K562 (cell line): ENCODE measurements around the gene BNIP3. TPM values are rescaled to one million over a fixed set of nuclear protein-coding genes. Genes with fewer than 3 reads are reported as not detected.

Source experiments
- CC2D1A ChIP-seq: fragments of 450-650 bp; IDR thresholded peaks from 2 replicates; pipeline ENCODE4 v1.6.1; 2017; ENCODE audit warnings: mild to moderate bottlenecking
- CTBP1 ChIP-seq: fragments of 450-650 bp; IDR thresholded peaks from 2 replicates; pipeline ENCODE4 v1.6.1; 2016; ENCODE audit warnings: borderline replicate concordance
- DEAF1 ChIP-seq: fragments of 450-650 bp; formaldehyde crosslinking; IDR thresholded peaks from 2 replicates; pipeline ENCODE4 v1.4.0; 2020; ENCODE audit warnings: mild to moderate bottlenecking, moderate library complexity
- MAFG ChIP-seq: fragments of 450-650 bp; conservative IDR thresholded peaks from 2 replicates; pipeline ENCODE4 v1.6.1; 2016; ENCODE audit warnings: missing genetic modification characterization, missing compliant biosample characterization
- MCM7 ChIP-seq, 2 experiments: fragments of 450-650 bp; IDR thresholded peaks; 2 replicates each; pipeline ENCODE4 v1.6.1; 2016 to 2018
- MNT ChIP-seq, 2 experiments: fragments of 450-650 bp; conservative IDR thresholded peaks; 2 replicates each; pipeline ENCODE4 v1.6.1; 2017; ENCODE audit warnings: mild to moderate bottlenecking in 2 of 2, moderate library complexity in 2 of 2
- MYC ChIP-seq, 2 experiments: fragments of 250-450 bp in 1 of 2; sonication (Bioruptor Pico) in 1 of 2; IDR thresholded peaks; 2 replicates each; pipeline versions ENCODE4 v1.5.1 to v1.6.1; 2012 to 2021; ENCODE audit warnings: low read depth in 2 of 2, borderline replicate concordance in 1 of 2, improper control_type of control experiment in 1 of 2, low read length in 1 of 2, mild to moderate bottlenecking in 1 of 2, moderate library complexity in 1 of 2
- POLR2AphosphoS2 ChIP-seq: IDR thresholded peaks from 2 replicates; pipeline ENCODE4 v1.6.1; 2012; ENCODE audit warnings: low read length, improper control_type of control experiment
- RB1 ChIP-seq: fragments of 450-650 bp; IDR thresholded peaks from 2 replicates; pipeline ENCODE4 v1.6.1; 2017; ENCODE audit warnings: low read depth, mild to moderate bottlenecking
- RCOR1 ChIP-seq, 2 experiments: IDR thresholded peaks; 2 replicates each; pipeline ENCODE4 v1.6.1; 2012; ENCODE audit warnings: low read depth in 2 of 2, low read length in 2 of 2, borderline replicate concordance in 1 of 2, improper control_type of control experiment in 1 of 2
- REST ChIP-seq, 2 experiments: fragments of 450-650 bp; formaldehyde crosslinking in 1 of 2; IDR thresholded peaks; 2 replicates each; pipeline versions ENCODE4 v1.4.0 to v1.6.1; 2014 to 2020; ENCODE audit warnings: mild to moderate bottlenecking in 2 of 2, borderline replicate concordance in 1 of 2, low read depth in 1 of 2
- STAG1 ChIP-seq: sonication (generic); formaldehyde crosslinking; IDR thresholded peaks from 2 replicates; pipeline ENCODE4 v1.5.0; 2020; ENCODE audit warnings: missing genetic modification reagents, borderline replicate concordance
- ZNF316 ChIP-seq: fragments of 450-650 bp; IDR thresholded peaks from 2 replicates; pipeline ENCODE4 v1.6.1; 2016
- polyA plus RNA-seq, 8 experiments: library from polyadenylated mRNA; depleted of rRNA in 4 of 8; stranded (reverse) in 5 of 8; unstranded in 3 of 8; fragments of >200 nt; fragmentation: Nextera tagmentation in 2 of 8; fragmentation: Illumina TruSeq in 1 of 8; extraction: Ambion mirVana in 2 of 8; extraction: Trizol in 1 of 8; gene quantifications; 2 replicates each; pipeline versions ENCODE4 v1.2.1 to v1.2.3, GENCODE V29; 2011 to 2014; ENCODE audit warnings: inconsistent platforms in 1 of 8, missing spikeins in 1 of 8
- total RNA-seq, 7 experiments: library from RNA; depleted of rRNA in 6 of 7; stranded (reverse); fragments of >200 nt in 6 of 7; fragmentation: Illumina TruSeq in 2 of 7; extraction: Trizol in 2 of 7; gene quantifications; 2 replicates each; pipeline versions ENCODE4 v1.2.1 to v1.2.3, GENCODE V29; 2011 to 2021; ENCODE audit warnings: low replicate concordance in 1 of 7
- TF ChIP-seq, protein P1 (sequence below): fragments of 450-650 bp; IDR thresholded peaks from 2 replicates; pipeline ENCODE4 v1.6.1; 2016

BNIP3 gene
- total and polyA plus RNA-seq, 9 of the 15 experiments (the other 6 are each of a cell fraction or from before 2014, with no cell fraction given), result 9.2 to 119 (median 42.2) TPM

GRCh38 chr10:132023092-132023811, 41.5 kb upstream of the BNIP3 start (continued):
- peak; percentile 27; the same call in 1 of the 2 replicates for TF ChIP-seq RB1
- TF ChIP-seq MCM7 (IDR thresholded peaks at IDR 0.05), result no peak
- peak in 1 of 2 experiments; percentile 17; a peak in 1 of 4 replicates for TF ChIP-seq MNT (conservative IDR thresholded peaks at IDR 0.05)
- peak; percentile 75; the same call in 1 of the 2 replicates for TF ChIP-seq STAG1 (CRISPR knock-in tag)
- 0 out of 2 replicates have a peak, but pooled peaks have one; percentile 26 for TF ChIP-seq CC2D1A
- TF ChIP-seq, protein P1, sequence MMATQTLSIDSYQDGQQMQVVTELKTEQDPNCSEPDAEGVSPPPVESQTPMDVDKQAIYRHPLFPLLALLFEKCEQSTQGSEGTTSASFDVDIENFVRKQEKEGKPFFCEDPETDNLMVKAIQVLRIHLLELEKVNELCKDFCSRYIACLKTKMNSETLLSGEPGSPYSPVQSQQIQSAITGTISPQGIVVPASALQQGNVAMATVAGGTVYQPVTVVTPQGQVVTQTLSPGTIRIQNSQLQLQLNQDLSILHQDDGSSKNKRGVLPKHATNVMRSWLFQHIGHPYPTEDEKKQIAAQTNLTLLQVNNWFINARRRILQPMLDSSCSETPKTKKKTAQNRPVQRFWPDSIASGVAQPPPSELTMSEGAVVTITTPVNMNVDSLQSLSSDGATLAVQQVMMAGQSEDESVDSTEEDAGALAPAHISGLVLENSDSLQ, result 0 out of 2 replicates have a peak, but pooled peaks have one; percentile 11
- TF ChIP-seq CTBP1, result no peak; the same call in 1 of the 2 replicates
- peak in 1 of 2 experiments; percentile 15; a peak in 1 of 4 replicates for TF ChIP-seq RCOR1 (IDR thresholded peaks at IDR 0.05; ENCODE audit: borderline replicate concordance in 1 of 2, low read depth in 2 of 2, low read length in 2 of 2)
- peak; percentile 74 for TF ChIP-seq DEAF1 (CRISPR knock-in tag)
- no peak for TF ChIP-seq MAFG (tag)
- no peak for TF ChIP-seq POLR2AphosphoS2
- peak; percentile 82 for TF ChIP-seq REST (IDR thresholded peaks at IDR 0.05; ENCODE audit: borderline replicate concordance)
- no peak for TF ChIP-seq REST (CRISPR knock-in tag; IDR thresholded peaks at IDR 0.05; ENCODE audit: low read depth)
- peak; percentile 74 for TF ChIP-seq ZNF316
- TF ChIP-seq MYC (IDR thresholded peaks at IDR 0.05; ENCODE audit: low read depth, low read length), result 0 out of 2 replicates have a peak, but pooled peaks have one; percentile 34
- no peak for TF ChIP-seq MYC (CRISPR knock-in tag; IDR thresholded peaks at IDR 0.05; ENCODE audit: borderline replicate concordance, low read depth)
- TF ChIP-seq, all 486 proteins: peak for 22
